ENCODE results near the gene DDX49.

GRCh38 chr19:18897094-18898029 is 22.2 kb upstream of the DDX49 start:
- TF ChIP-seq CTCF (IDR thresholded peaks at IDR 0.05) = no peak
- TF ChIP-seq EP300 (IDR thresholded peaks at IDR 0.05) = no peak
- TF ChIP-seq POLR2AphosphoS5 (IDR thresholded peaks at IDR 0.05) = no peak

All from upper lobe of left lung (tissue), 4 donors.